ENCODE results near the gene NUDT16L1. TPM values are rescaled to one million over a fixed set of nuclear protein-coding genes. Genes with fewer than 3 reads are reported as not detected.

The NUDT16L1 gene
- total RNA-seq, 1 donor from 2014 or later: 77.3 TPM

- TF ChIP-seq CTCF (IDR thresholded peaks at IDR 0.05): no peak
- H3K27ac ChIP-seq: peak overlapping the region in 1 of 2 donors; percentile 62
- no peaks in the 10 kb centered on the region for H3K4me1 ChIP-seq
- intact Hi-C loops (cut with DNase I): no loop called here
- peaks cover 65 to 81% of the 10 kb centered on the region in 2 donors for H3K36me3 ChIP-seq
- H3K4me3 ChIP-seq: no peak overlapping the region
- DNase-seq (ENCODE audit: low spot score in 2 of 2): no peak
- no peaks in the 10 kb centered on the region for H3K9me3 ChIP-seq
- no peaks in the 10 kb centered on the region for H3K27me3 ChIP-seq
These were observed 13.3 kb upstream of the NUDT16L1 start for GRCh38 chr16:4679850-4680636.

DNA sequence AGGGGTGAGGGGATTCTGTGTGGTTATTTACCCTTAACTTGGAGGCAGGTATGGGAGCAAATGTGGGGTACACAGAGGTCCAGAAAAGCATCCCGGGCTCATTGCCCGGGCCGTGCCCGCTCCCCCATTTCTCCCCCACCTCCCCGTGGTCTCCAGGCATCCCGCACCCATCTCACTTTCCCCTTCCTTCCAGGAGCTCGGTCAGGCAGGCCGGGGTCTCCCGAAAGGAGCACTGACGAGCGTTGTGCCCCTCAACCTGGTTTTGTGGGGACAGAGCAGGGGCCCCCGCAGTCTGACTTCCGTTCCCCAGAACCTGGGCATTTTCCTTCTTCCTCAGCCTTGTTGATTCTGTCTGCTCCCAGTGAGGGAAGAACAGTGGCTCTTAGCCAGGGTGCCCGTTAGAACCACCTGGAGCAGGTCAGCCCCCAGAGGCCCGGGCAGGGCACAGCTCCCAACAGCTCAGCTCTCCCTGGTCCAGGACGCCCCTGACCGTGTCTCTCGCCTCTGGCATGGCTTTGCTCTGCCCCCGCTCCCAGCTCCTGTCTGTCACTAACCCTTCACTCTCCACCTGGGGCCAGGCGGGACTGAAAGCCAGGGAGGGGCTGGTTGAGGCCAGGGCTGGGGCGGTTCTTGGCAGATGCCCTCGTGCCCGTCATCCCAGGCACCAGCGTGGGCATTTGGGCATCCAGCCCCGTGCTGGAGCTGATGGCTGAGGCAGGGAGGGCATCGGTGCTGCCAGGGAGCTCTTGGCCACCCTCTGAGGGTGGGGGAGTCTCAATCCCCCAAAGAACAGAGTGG is 12.5 kb upstream of the NUDT16L1 start:
- Histone ChIP-seq H3K4me3 (no peak overlapping the region), H3K36me3 (peaks cover 71 to 84% of the 10 kb centered on the region in 2 donors), H3K27me3 (no peaks in the 10 kb centered on the region), H3K9me3 (no peaks in the 10 kb centered on the region), H3K27ac (peak overlapping the region in 1 of 2 donors; percentile 62), H3K4me1 (no peaks in the 10 kb centered on the region)
- TF ChIP-seq CTCF (IDR thresholded peaks at IDR 0.05): no peak
- intact Hi-C loops (cut with DNase I): no loop called here
- no peak for DNase-seq (ENCODE audit: low spot score in 2 of 2)

GRCh38 chr16:4681471-4682083 is 11.8 kb upstream of the NUDT16L1 start:
- Histone ChIP-seq H3K27me3 (no peaks in the 10 kb centered on the region), H3K27ac (no peak overlapping the region), H3K4me3 (no peak overlapping the region), H3K4me1 (no peaks in the 10 kb centered on the region), H3K36me3 (peaks cover 72 to 84% of the 10 kb centered on the region in 2 donors), H3K9me3 (no peaks in the 10 kb centered on the region)
- intact Hi-C loops (cut with DNase I): no loop called here
- DNase-seq (ENCODE audit: low spot score in 2 of 2): no peak
- TF ChIP-seq CTCF (IDR thresholded peaks at IDR 0.05): no peak

GRCh38 chr16:4682084-4682591 is 11.2 kb upstream of the NUDT16L1 start:
- Histone ChIP-seq H3K27ac (no peak overlapping the region), H3K9me3 (no peaks in the 10 kb centered on the region), H3K27me3 (no peaks in the 10 kb centered on the region), H3K36me3 (peaks cover 74 to 84% of the 10 kb centered on the region in 2 donors), H3K4me1 (no peaks in the 10 kb centered on the region), H3K4me3 (no peak overlapping the region)
- intact Hi-C loops (cut with DNase I): no loop called here
- no peak for DNase-seq (ENCODE audit: low spot score in 2 of 2)
- TF ChIP-seq CTCF (IDR thresholded peaks at IDR 0.05): no peak

GRCh38 chr16:4682616-4683254 is 10.6 kb upstream of the NUDT16L1 start:
- Histone ChIP-seq H3K9me3 (no peaks in the 10 kb centered on the region), H3K27me3 (no peaks in the 10 kb centered on the region), H3K4me3 (no peak overlapping the region), H3K36me3 (peaks cover 73 to 81% of the 10 kb centered on the region in 2 donors), H3K27ac (no peak overlapping the region), H3K4me1 (no peaks in the 10 kb centered on the region)
- DNase-seq (ENCODE audit: low spot score in 2 of 2): no peak
- no peak for TF ChIP-seq CTCF (IDR thresholded peaks at IDR 0.05)
- intact Hi-C loops (cut with DNase I): no loop called here

Measured in ascending aorta (tissue), 2 donors.